ENCODE data around the gene LRFN2.

Gene LRFN2

GRCh38 chr6:40540790-40541189 is 46.4 kb downstream of the LRFN2 start:
- no peak overlapping the region for H3K4me3 ChIP-seq (ENCODE audit: low read depth, low read length)
- no peak for TF ChIP-seq CTCF (IDR thresholded peaks at IDR 0.05; ENCODE audit: borderline replicate concordance, insufficient read depth, low read depth, low read length)

- no peak for TF ChIP-seq CTCF (IDR thresholded peaks at IDR 0.05; ENCODE audit: borderline replicate concordance, insufficient read depth, low read depth, low read length)
- H3K4me3 ChIP-seq (ENCODE audit: low read depth, low read length): no peak overlapping the region
Measured at GRCh38 chr6:40539853-40540252, 47.3 kb downstream of the LRFN2 start.

- H3K4me3 ChIP-seq (ENCODE audit: low read depth, low read length): no peak overlapping the region
- no peak for TF ChIP-seq CTCF (IDR thresholded peaks at IDR 0.05; ENCODE audit: borderline replicate concordance, insufficient read depth, low read depth, low read length)
Measured at GRCh38 chr6:40538556-40538955, 48.6 kb downstream of the LRFN2 start.

DNA sequence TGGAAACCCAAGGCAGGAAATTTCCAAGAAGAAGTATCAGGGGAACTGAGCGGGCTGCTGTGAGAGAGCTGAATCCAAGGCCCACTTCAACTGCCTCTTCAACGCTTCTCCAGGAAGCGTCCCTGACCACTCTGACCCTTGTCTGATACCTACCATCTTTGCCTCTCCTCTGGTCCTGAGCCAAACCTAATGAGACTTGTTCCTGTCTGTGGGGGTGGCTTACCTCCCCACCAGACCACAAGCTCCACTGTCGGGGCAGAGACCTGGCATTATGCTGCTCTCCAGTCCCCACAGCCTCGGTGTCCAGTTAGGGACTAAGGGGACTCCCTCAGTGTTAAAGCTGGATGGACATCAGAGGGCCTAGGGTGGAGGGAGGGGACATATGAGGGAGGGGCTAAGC is 49.7 kb downstream of the LRFN2 start:
- no peak overlapping the region for H3K4me3 ChIP-seq (ENCODE audit: low read depth, low read length)
- TF ChIP-seq CTCF (IDR thresholded peaks at IDR 0.05; ENCODE audit: borderline replicate concordance, insufficient read depth, low read depth, low read length): no peak

GRCh38 chr6:40536442-40536841 is 50.7 kb downstream of the LRFN2 start:
- no peak overlapping the region for H3K4me3 ChIP-seq (ENCODE audit: low read depth, low read length)
- TF ChIP-seq CTCF (IDR thresholded peaks at IDR 0.05; ENCODE audit: borderline replicate concordance, insufficient read depth, low read depth, low read length): no peak

GRCh38 chr6:40535819-40536380 is 51.3 kb downstream of the LRFN2 start:
- no peak for TF ChIP-seq CTCF (IDR thresholded peaks at IDR 0.05; ENCODE audit: borderline replicate concordance, insufficient read depth, low read depth, low read length)
- H3K4me3 ChIP-seq (ENCODE audit: low read depth, low read length): no peak overlapping the region

DNA sequence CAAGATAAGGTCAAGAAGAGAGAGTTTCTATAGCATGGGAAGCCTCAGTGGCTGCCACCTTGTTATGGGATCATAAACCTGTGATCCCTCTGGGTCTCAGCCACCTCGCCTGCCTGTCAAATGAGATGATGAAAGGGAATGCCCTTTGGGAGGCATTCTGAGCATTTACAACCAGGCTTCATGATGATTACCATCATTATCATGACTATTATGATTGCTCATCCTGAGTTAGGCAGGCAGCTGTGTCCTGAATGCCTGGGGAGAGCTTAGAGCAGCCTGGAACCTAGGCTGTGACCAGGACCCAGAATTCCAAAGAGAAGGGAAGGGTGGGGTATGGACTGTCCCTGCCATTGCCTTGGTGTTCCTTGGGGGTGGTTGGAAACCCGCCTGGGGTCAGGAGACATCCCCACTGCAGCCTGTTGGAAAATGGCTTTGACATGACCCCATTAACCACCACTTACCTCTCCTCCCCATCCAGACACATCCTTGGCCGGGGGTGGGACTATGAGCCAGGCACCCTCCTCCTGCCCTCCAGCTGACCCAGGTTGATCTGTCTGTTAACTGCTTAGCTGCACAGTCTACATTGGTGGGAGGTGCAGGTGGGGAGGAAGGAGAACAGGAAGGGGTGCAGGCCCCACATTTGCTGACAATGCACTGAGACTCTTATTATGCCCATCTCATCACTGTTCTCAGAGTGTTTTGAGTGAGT is 51.9 kb downstream of the LRFN2 start:
- no peak overlapping the region for H3K4me3 ChIP-seq (ENCODE audit: low read depth, low read length)
- TF ChIP-seq CTCF (IDR thresholded peaks at IDR 0.05; ENCODE audit: borderline replicate concordance, insufficient read depth, low read depth, low read length): no peak
